ENCODE data around the gene CDK10. TPM values are rescaled to one million over a fixed set of nuclear protein-coding genes. Genes with fewer than 3 reads are reported as not detected.

CDK10 gene
- total RNA-seq, 4 donors from 2014 or later = 20.8 to 45.1 (median 25.7) TPM

Other genes starting within 250 kb of the CDK10 start
- gene ANKRD11, start 196.1 kb upstream of the CDK10 start, total RNA-seq = 100 to 1,000 TPM in 3 of 4 donors, 10 to 100 TPM in 1; 60.8 to 119 (median 105) TPM
- gene SPG7, start 178.3 kb upstream of the CDK10 start, total RNA-seq = 10 to 100 TPM; 58.8 to 94.3 (median 83.3) TPM
- 1,000 to 10,000 TPM; 4,039 to 6,804 (median 5,312) TPM for gene RPL13, start 126.0 kb upstream of the CDK10 start, total RNA-seq
- 1 to 10 TPM in 2 of 4 donors, under 1 TPM in 1, not detected in 1; 0.83 to 1.7 (median 1.4) TPM for gene CPNE7, start 110.9 kb upstream of the CDK10 start, total RNA-seq
- under 1 TPM in 1 of 4 donors, not detected in 3; 0.99 TPM for gene DPEP1, start 73.0 kb upstream of the CDK10 start, total RNA-seq
- gene CHMP1A, start 29.0 kb upstream of the CDK10 start, total RNA-seq = 100 to 1,000 TPM in 1 of 4 donors, 10 to 100 TPM in 3; 71.8 to 117 (median 87.8) TPM
- 1 to 10 TPM; 2.2 to 4.9 (median 3.6) TPM for gene SPATA33, start 28.9 kb upstream of the CDK10 start, total RNA-seq
- gene SPATA2L, start 15.0 kb downstream of the CDK10 start, total RNA-seq = 10 to 100 TPM; 10.8 to 32.0 (median 21.9) TPM
- gene VPS9D1, start 34.2 kb downstream of the CDK10 start, total RNA-seq = 10 to 100 TPM in 1 of 4 donors, 1 to 10 TPM in 3; 4.6 to 10.2 (median 7.1) TPM
- gene ZNF276, start 34.8 kb downstream of the CDK10 start, total RNA-seq = 10 to 100 TPM; 16.1 to 19.2 (median 17.2) TPM
- 1 to 10 TPM in 2 of 4 donors, under 1 TPM in 2; 0.17 to 3.0 (median 0.95) TPM for gene FANCA, start 130.0 kb downstream of the CDK10 start, total RNA-seq
- 1 to 10 TPM; 1.8 to 7.2 (median 4.2) TPM for gene SPIRE2, start 141.8 kb downstream of the CDK10 start, total RNA-seq
- 100 to 1,000 TPM; 126 to 151 (median 137) TPM for gene TCF25, start 186.9 kb downstream of the CDK10 start, total RNA-seq
- 1 to 10 TPM; 2.0 to 5.0 (median 2.9) TPM for gene MC1R, start 232.2 kb downstream of the CDK10 start, total RNA-seq
- gene TUBB3, start 236.7 kb downstream of the CDK10 start, total RNA-seq = 10 to 100 TPM in 3 of 4 donors, 1 to 10 TPM in 1; 2.5 to 19.5 (median 12.9) TPM

All from esophagus muscularis mucosa (tissue), 4 donors.